Measurements from ENCODE around the gene YIPF7.

YIPF7 gene

GRCh38 chr4:44652002-44652401, 577 bp upstream of the YIPF7 start:
- in situ Hi-C loops (cut with HindIII; ENCODE audit: low pct_ligation_motif_present, low sequenced_read_pairs) = no loop called here
- TF ChIP-seq CTCF (IDR thresholded peaks at IDR 0.05; ENCODE audit: low read depth, low read length, missing control alignments) = no peak
- no peaks in the 10 kb centered on the region for H3K27me3 ChIP-seq (replicated peaks)
- no peak overlapping the region for H3K27ac ChIP-seq
- DNase-seq = no peak
- no peak overlapping the region for H3K4me3 ChIP-seq (ENCODE audit: low read depth, low read length)
- no peaks in the 10 kb centered on the region for H3K36me3 ChIP-seq (replicated peaks)

- H3K27me3 ChIP-seq (replicated peaks) = no peaks in the 10 kb centered on the region
- no peak for TF ChIP-seq CTCF (IDR thresholded peaks at IDR 0.05; ENCODE audit: low read depth, low read length, missing control alignments)
- in situ Hi-C loops (cut with HindIII; ENCODE audit: low pct_ligation_motif_present, low sequenced_read_pairs) = no loop called here
- DNase-seq = no peak
- no peak overlapping the region for H3K4me3 ChIP-seq (ENCODE audit: low read depth, low read length)
- H3K27ac ChIP-seq = no peak overlapping the region
- H3K36me3 ChIP-seq (replicated peaks) = no peaks in the 10 kb centered on the region
Measured at GRCh38 chr4:44646151-44646550, 5.3 kb downstream of the YIPF7 start.

- no peak for TF ChIP-seq CTCF (IDR thresholded peaks at IDR 0.05; ENCODE audit: low read depth, low read length, missing control alignments)
- no peaks in the 10 kb centered on the region for H3K27me3 ChIP-seq (replicated peaks)
- H3K36me3 ChIP-seq (replicated peaks) = no peaks in the 10 kb centered on the region
- no peak overlapping the region for H3K27ac ChIP-seq
- H3K4me3 ChIP-seq (ENCODE audit: low read depth, low read length) = no peak overlapping the region
- in situ Hi-C loops (cut with HindIII; ENCODE audit: low pct_ligation_motif_present, low sequenced_read_pairs) = no loop called here
- DNase-seq = no peak
Measured at GRCh38 chr4:44638091-44638490, 13.3 kb downstream of the YIPF7 start.

- H3K36me3 ChIP-seq (replicated peaks) = no peaks in the 10 kb centered on the region
- in situ Hi-C loops (cut with HindIII; ENCODE audit: low pct_ligation_motif_present, low sequenced_read_pairs) = no loop called here
- TF ChIP-seq CTCF (IDR thresholded peaks at IDR 0.05; ENCODE audit: low read depth, low read length, missing control alignments) = no peak
- no peak overlapping the region for H3K27ac ChIP-seq
- DNase-seq = no peak
- H3K27me3 ChIP-seq (replicated peaks) = no peaks in the 10 kb centered on the region
- no peak overlapping the region for H3K4me3 ChIP-seq (ENCODE audit: low read depth, low read length)
Measured at GRCh38 chr4:44632733-44633132, 18.7 kb downstream of the YIPF7 start.

GRCh38 chr4:44632089-44632488, 19.3 kb downstream of the YIPF7 start:
- TF ChIP-seq CTCF (IDR thresholded peaks at IDR 0.05; ENCODE audit: low read depth, low read length, missing control alignments) = no peak
- Histone ChIP-seq H3K27me3 (replicated peaks) (no peaks in the 10 kb centered on the region), H3K4me3 (ENCODE audit: low read depth, low read length) (no peak overlapping the region), H3K36me3 (replicated peaks) (no peaks in the 10 kb centered on the region), H3K27ac (no peak overlapping the region)
- no peak for DNase-seq
- in situ Hi-C loops (cut with HindIII; ENCODE audit: low pct_ligation_motif_present, low sequenced_read_pairs) = no loop called here

- H3K36me3 ChIP-seq (replicated peaks) = no peaks in the 10 kb centered on the region
- no peak overlapping the region for H3K27ac ChIP-seq
- peak; percentile 58 for DNase-seq
- no peaks in the 10 kb centered on the region for H3K27me3 ChIP-seq (replicated peaks)
- in situ Hi-C loops (cut with HindIII; ENCODE audit: low pct_ligation_motif_present, low sequenced_read_pairs) = no loop called here
- TF ChIP-seq CTCF (IDR thresholded peaks at IDR 0.05; ENCODE audit: low read depth, low read length, missing control alignments) = peak; percentile 71
- no peak overlapping the region for H3K4me3 ChIP-seq (ENCODE audit: low read depth, low read length)
Measured at GRCh38 chr4:44629280-44629866, 22.1 kb downstream of the YIPF7 start.
